ENCODE data around the gene MYL5.

DNA sequence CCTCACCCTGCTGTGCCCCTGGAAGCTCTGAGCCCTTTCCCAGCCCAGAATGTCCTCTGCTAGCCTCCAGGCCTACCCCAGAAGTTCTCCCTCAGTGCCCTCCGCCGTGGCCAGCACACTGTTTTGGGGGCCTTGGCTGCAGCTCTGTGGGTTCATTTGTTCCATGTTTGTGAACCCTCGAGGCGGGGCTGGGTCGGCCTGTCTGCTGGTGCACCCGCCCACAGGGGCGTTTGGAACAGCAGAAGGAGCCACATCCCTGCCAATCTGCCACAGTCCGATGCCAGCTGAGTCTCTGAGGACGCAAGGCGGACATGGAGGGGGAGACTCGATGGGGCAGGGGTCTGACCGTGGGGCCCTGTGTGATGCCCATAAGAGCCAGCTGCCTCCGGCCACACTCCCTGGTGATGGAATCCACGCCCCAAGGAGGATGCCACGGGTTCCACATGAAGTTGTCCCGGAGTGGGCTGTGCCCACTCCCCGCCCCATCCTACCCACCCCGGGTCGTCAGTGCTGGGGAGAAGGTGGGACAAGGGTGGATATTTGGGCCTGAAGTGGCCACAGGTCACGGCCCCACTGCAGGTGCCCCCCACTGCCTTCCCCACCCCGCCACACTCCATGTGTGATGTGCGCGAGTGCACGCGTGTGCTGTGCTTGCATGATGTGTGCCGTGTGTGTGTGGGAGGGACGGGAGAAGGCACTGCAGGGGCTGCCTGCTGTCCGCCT, 7.4 kb upstream of the MYL5 start:
- TF ChIP-seq, protein P1, sequence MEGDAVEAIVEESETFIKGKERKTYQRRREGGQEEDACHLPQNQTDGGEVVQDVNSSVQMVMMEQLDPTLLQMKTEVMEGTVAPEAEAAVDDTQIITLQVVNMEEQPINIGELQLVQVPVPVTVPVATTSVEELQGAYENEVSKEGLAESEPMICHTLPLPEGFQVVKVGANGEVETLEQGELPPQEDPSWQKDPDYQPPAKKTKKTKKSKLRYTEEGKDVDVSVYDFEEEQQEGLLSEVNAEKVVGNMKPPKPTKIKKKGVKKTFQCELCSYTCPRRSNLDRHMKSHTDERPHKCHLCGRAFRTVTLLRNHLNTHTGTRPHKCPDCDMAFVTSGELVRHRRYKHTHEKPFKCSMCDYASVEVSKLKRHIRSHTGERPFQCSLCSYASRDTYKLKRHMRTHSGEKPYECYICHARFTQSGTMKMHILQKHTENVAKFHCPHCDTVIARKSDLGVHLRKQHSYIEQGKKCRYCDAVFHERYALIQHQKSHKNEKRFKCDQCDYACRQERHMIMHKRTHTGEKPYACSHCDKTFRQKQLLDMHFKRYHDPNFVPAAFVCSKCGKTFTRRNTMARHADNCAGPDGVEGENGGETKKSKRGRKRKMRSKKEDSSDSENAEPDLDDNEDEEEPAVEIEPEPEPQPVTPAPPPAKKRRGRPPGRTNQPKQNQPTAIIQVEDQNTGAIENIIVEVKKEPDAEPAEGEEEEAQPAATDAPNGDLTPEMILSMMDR (conservative IDR thresholded peaks at IDR 0.05 in 1 of 2, IDR thresholded peaks at IDR 0.05 in 1 of 2; ENCODE audit: low read depth in 1 of 2, low read length in 2 of 2) = no peak
- TF ChIP-seq EZH2 (IDR thresholded peaks at IDR 0.05; ENCODE audit: low read length, missing control alignments) = no peak
